IMR-90 (cell line): ENCODE measurements around the gene FBXO40. TPM values are rescaled to one million over a fixed set of nuclear protein-coding genes. Genes with fewer than 3 reads are reported as not detected.

ENCODE experiments used
- ATAC-seq: fragments of 200-7000 bp; cut with Tn5 transposase; 2 replicates; pipeline ENCODE4 v1.9.1; 2020; ENCODE audit warnings: low read depth, mild to moderate bottlenecking, moderate library complexity
- BruUV-seq: library from RNA; stranded (reverse); fragments of 400-500 nt; replicated peaks from 2 replicates; lab custom pipeline; 2021; lab: Mats Ljungman, UMichigan
- CTCF ChIA-PET: fragments of 300-600 bp; formaldehyde crosslinking; extraction: SDS; loops from one replicate; lab custom pipeline; 2021; ENCODE audit warnings: antibody characterized with exemption; lab: Yijun Ruan, JAX
- POLR2A ChIA-PET: fragments of 300-600 bp; sonication (Branson Sonifier 250); formaldehyde crosslinking; loops from one replicate; lab custom pipeline; 2022; ENCODE audit warnings: antibody characterized with exemption; ENCODE audit not compliant: unreplicated experiment; lab: Charles Lee
- DNase-seq: peaks from one replicate; pipeline ENCODE4 v3.0.0; 2013
- H2AFZ ChIP-seq: replicated peaks from 2 replicates; pipeline ENCODE3; 2013; ENCODE audit warnings: low read length, mild to moderate bottlenecking; ENCODE audit not compliant: poor library complexity
- H2AK5ac ChIP-seq: 2 replicates; pipeline ENCODE4 v1.6.1; 2013; ENCODE audit warnings: low read depth, low read length, inconsistent platforms
- H2AK9ac ChIP-seq: replicated peaks from 2 replicates; pipeline ENCODE3; 2013; ENCODE audit warnings: mild to moderate bottlenecking, low read depth, low read length, moderate library complexity; ENCODE audit not compliant: poor library complexity
- H2BK120ac ChIP-seq: 2 replicates; pipeline ENCODE4 v1.6.1; 2013; ENCODE audit warnings: low read depth, low read length, inconsistent platforms
- H2BK15ac ChIP-seq: 3 replicates; pipeline ENCODE4 v1.6.1; 2013; ENCODE audit warnings: low read depth, low read length, inconsistent platforms
- H2BK20ac ChIP-seq: 2 replicates; pipeline ENCODE4 v1.6.1; 2013; ENCODE audit warnings: low read depth, mild to moderate bottlenecking, inconsistent platforms, low read length, moderate library complexity
- H2BK5ac ChIP-seq: 2 replicates; pipeline ENCODE4 v1.6.1; 2013; ENCODE audit warnings: mild to moderate bottlenecking, low read depth, low read length, inconsistent platforms; ENCODE audit not compliant: poor library complexity, severe bottlenecking
- H3K14ac ChIP-seq: replicated peaks from 2 replicates; pipeline ENCODE4 v1.6.1; 2013; ENCODE audit warnings: low read depth, low read length, inconsistent platforms
- H3K18ac ChIP-seq: 2 replicates; pipeline ENCODE4 v1.6.1; 2013; ENCODE audit warnings: low read depth, low read length, control low read depth
- H3K23ac ChIP-seq: 2 replicates; pipeline ENCODE4 v1.6.1; 2013; ENCODE audit warnings: low read depth, low read length, inconsistent platforms
- H3K27ac ChIP-seq: 2 replicates; pipeline ENCODE4 v1.5.1; 2013; ENCODE audit warnings: mild to moderate bottlenecking, control low read depth, low read length; ENCODE audit not compliant: insufficient read depth
- H3K27me3 ChIP-seq: 2 replicates; pipeline ENCODE4 v1.6.1; 2013; ENCODE audit warnings: low read length; ENCODE audit not compliant: control insufficient read depth, insufficient read depth
- H3K36me3 ChIP-seq: 2 replicates; pipeline ENCODE4 v1.6.1; 2013; ENCODE audit warnings: low read length, mixed read lengths; ENCODE audit not compliant: control insufficient read depth, insufficient read depth
- H3K4ac ChIP-seq: 2 replicates; pipeline ENCODE4 v1.6.1; 2013; ENCODE audit warnings: low read depth, low read length, inconsistent platforms
- H3K4me1 ChIP-seq: 2 replicates; pipeline ENCODE4 v1.6.1; 2013; ENCODE audit warnings: low read length, mixed read lengths; ENCODE audit not compliant: control insufficient read depth, insufficient read depth
- H3K4me2 ChIP-seq: 2 replicates; pipeline ENCODE4 v1.6.1; 2013; ENCODE audit warnings: low read depth, mild to moderate bottlenecking, control low read depth, low read length, moderate library complexity
- H3K4me3 ChIP-seq: 2 replicates; pipeline ENCODE4 v1.5.1; 2013; ENCODE audit warnings: low read depth, mild to moderate bottlenecking, control low read depth, low read length, moderate library complexity; ENCODE audit not compliant: insufficient read depth
- H3K56ac ChIP-seq: 2 replicates; pipeline ENCODE4 v1.6.1; 2013; ENCODE audit warnings: low read length, inconsistent platforms; ENCODE audit not compliant: insufficient read depth; ENCODE audit errors: extremely low read depth
- H3K79me1 ChIP-seq, 2 experiments: 2 replicates each; pipeline ENCODE4 v1.6.1; 2013; ENCODE audit warnings: low read length in 2 of 2, inconsistent platforms in 1 of 2, low read depth in 1 of 2
- H3K9ac ChIP-seq: 2 replicates; pipeline ENCODE4 v1.6.1; 2013; ENCODE audit warnings: low read depth, low read length, control low read depth
- H3K9me1 ChIP-seq: 2 replicates; pipeline ENCODE4 v1.6.1; 2013; ENCODE audit warnings: low read length, inconsistent platforms; ENCODE audit not compliant: insufficient read depth
- H3K9me3 ChIP-seq: 2 replicates; pipeline ENCODE4 v1.6.1; 2013; ENCODE audit warnings: low read length; ENCODE audit not compliant: control insufficient read depth, insufficient read depth
- H4K20me1 ChIP-seq: 2 replicates; pipeline ENCODE4 v1.6.1; 2013; ENCODE audit warnings: low read length, inconsistent platforms; ENCODE audit not compliant: insufficient read depth
- H4K5ac ChIP-seq: 2 replicates; pipeline ENCODE4 v1.6.1; 2013; ENCODE audit warnings: mild to moderate bottlenecking, low read depth, low read length, control low read depth
- H4K8ac ChIP-seq, 2 experiments: 2 replicates each; pipeline ENCODE4 v1.6.1; 2013; ENCODE audit warnings: low read depth in 2 of 2, low read length in 2 of 2, control low read depth in 1 of 2, inconsistent platforms in 1 of 2
- H4K91ac ChIP-seq: 2 replicates; pipeline ENCODE4 v1.6.1; 2013; ENCODE audit warnings: low read depth, low read length, inconsistent platforms; ENCODE audit not compliant: insufficient read depth
- MAFK ChIP-seq: IDR thresholded peaks from 2 replicates; pipeline ENCODE4 v1.6.1; 2012; ENCODE audit warnings: low read depth, low read length, improper control_type of control experiment
- NFE2L2 ChIP-seq: fragments of 150-350 bp; IDR thresholded peaks from 2 replicates; pipeline ENCODE4 v1.6.1; 2016; ENCODE audit warnings: low read depth, mild to moderate bottlenecking, low read length
- dilution Hi-C: fragments of 300-500 bp; cut with HindIII; formaldehyde crosslinking; loops from one replicate; pipeline ENCODE4 v1.14.3; 2018; ENCODE audit warnings: low sequenced_read_pairs; ENCODE audit not compliant: unreplicated experiment
- in situ Hi-C: fragments of 300-500 bp; cut with MboI; formaldehyde crosslinking; loops from 3 replicates; pipeline ENCODE4 v1.14.3; 2019; ENCODE audit warnings: low sequenced_read_pairs, inconsistent platforms, mixed read lengths
- intact Hi-C: fragments of 100-400 bp; cut with micrococcal nuclease; formaldehyde crosslinking; loops from 2 replicates; pipeline ENCODE4 v1.10.0; 2022
- polyA plus RNA-seq, 3 experiments: library from polyadenylated mRNA; depleted of rRNA; stranded (reverse); fragments of >200 nt; gene quantifications; 2 replicates each; pipeline ENCODE4 v1.2.3, GENCODE V29; 2012; ENCODE audit warnings: low replicate concordance in 1 of 3
- total RNA-seq: library from RNA; depleted of rRNA; stranded (reverse); fragments of >200 nt; gene quantifications from 2 replicates; pipeline ENCODE4 v1.2.3, GENCODE V29; 2012
- TF ChIP-seq, protein P1 (sequence below): fragments of 150-350 bp; IDR thresholded peaks from 2 replicates; pipeline ENCODE4 v1.6.1; 2017; ENCODE audit warnings: mild to moderate bottlenecking, antibody characterized with exemption, low read length, low read depth

FBXO40 gene
- total and polyA plus RNA-seq, 2 of the 4 experiments (the other 2 are of a cell fraction): not detected

DNA sequence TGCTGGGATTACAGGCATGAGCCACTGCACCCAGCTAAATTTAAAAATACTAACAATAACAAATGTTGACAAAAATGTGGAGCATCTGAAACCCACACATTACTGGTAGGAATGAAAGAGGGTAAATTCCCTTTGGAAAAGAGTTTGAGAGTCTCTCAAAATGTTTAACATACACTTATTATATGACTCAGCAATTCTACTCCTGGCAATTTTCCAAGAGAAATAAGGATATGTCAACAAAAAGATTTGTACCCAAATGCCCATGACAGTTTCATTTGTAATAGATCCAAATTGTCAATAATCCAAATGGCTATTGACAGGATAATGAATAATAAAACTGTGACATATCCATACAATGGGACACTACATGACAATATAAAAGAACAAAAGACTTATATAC, 58.5 kb downstream of the FBXO40 start:
- dilution Hi-C loops (no loop called here), intact Hi-C loops (no loop called here), in situ Hi-C loops (no loop called here)
- no peak overlapping the region for H3K9ac ChIP-seq
- no peak overlapping the region for H2AFZ ChIP-seq
- H3K36me3 ChIP-seq: no peaks in the 10 kb centered on the region
- POLR2A ChIA-PET: no interaction called here
- H4K5ac ChIP-seq: no peak overlapping the region
- no peak overlapping the region for H3K27ac ChIP-seq
- TF ChIP-seq MAFK (peak; percentile 90), NFE2L2 (peak; percentile 90)
- TF ChIP-seq, protein P1, sequence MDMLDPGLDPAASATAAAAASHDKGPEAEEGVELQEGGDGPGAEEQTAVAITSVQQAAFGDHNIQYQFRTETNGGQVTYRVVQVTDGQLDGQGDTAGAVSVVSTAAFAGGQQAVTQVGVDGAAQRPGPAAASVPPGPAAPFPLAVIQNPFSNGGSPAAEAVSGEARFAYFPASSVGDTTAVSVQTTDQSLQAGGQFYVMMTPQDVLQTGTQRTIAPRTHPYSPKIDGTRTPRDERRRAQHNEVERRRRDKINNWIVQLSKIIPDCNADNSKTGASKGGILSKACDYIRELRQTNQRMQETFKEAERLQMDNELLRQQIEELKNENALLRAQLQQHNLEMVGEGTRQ: no peak
- no peak; the same call in 1 of the 2 replicates for ATAC-seq
- H2BK15ac ChIP-seq: no peak overlapping the region
- no peak overlapping the region for H2BK20ac ChIP-seq
- CTCF ChIA-PET: no interaction called here
- H3K4me3 ChIP-seq: no peak overlapping the region
- H2BK120ac ChIP-seq: no peak overlapping the region
- no peaks in the 10 kb centered on the region for H3K4me1 ChIP-seq
- no peaks in the 10 kb centered on the region for H3K9me3 ChIP-seq
- H3K4me2 ChIP-seq: no peak overlapping the region
- no peaks in the 10 kb centered on the region for H3K79me1 ChIP-seq
- no peak overlapping the region for H3K23ac ChIP-seq
- H3K14ac ChIP-seq: no peak overlapping the region
- no peaks in the 10 kb centered on the region for H3K27me3 ChIP-seq
- no peak for DNase-seq
- no peaks in the 10 kb centered on the region for H3K9me1 ChIP-seq
- no peak overlapping the region for H3K4ac ChIP-seq
- no TSS peak for BruUV-seq
- H2AK9ac ChIP-seq: no peak overlapping the region
- no peak overlapping the region for H3K56ac ChIP-seq
- no peak overlapping the region for H2BK5ac ChIP-seq
- no peak overlapping the region for H2AK5ac ChIP-seq
- H3K18ac ChIP-seq: no peak overlapping the region
- no peaks in the 10 kb centered on the region for H4K20me1 ChIP-seq
- no peak overlapping the region for H4K8ac ChIP-seq
- H4K91ac ChIP-seq: no peak overlapping the region
